Measurements from ENCODE around the gene OR10C1.
"Not testable (repeated sequence)": the region's sequence is repeated elsewhere in the genome, so short reads cannot be mapped to it uniquely, and the experiment has no call there.

OR10C1 gene, protein sequence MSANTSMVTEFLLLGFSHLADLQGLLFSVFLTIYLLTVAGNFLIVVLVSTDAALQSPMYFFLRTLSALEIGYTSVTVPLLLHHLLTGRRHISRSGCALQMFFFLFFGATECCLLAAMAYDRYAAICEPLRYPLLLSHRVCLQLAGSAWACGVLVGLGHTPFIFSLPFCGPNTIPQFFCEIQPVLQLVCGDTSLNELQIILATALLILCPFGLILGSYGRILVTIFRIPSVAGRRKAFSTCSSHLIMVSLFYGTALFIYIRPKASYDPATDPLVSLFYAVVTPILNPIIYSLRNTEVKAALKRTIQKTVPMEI

GRCh38 chr6:29439006-29439405, at the start of gene OR10C1:
Gene OR10C1 (plus strand): TSS chr6:29439306. CDS start chr6:29440016, 710 bp downstream.
- no peak for DNase-seq

- no peak for DNase-seq
These were observed 43.8 kb upstream of the OR10C1 start, which contains the start of gene OR12D2 for GRCh38 chr6:29395331-29395730. Gene OR12D2 (plus strand): TSS chr6:29395631. CDS start chr6:29396700, 1,069 bp downstream.

DNA sequence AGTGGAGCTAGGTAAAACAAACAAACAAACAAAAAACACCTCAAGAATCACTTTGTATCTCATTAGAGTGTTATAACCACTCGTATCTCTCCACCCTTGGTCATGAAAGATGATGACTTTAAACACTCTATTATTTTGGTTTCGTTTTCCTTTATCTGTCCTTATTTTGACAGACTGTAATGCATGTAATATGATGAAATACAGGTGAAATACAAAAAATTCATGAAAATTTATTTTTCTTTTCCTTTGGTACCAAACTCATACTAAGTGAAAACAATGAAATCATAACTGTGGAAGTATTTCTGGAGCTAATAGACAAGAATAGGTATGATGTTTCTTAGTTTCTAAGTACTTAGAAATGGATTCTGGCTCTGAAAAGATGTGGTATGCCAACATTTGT, 39.6 kb upstream of the OR10C1 start:
- DNase-seq, result no peak

- DNase-seq, result no peak
These were observed 35.3 kb upstream of the OR10C1 start for GRCh38 chr6:29403801-29404200.

GRCh38 chr6:29414588-29414987, 24.5 kb upstream of the OR10C1 start, which contains the start of gene OR12D1:
Gene OR12D1 (plus strand): TSS chr6:29414928.
- no peak for DNase-seq

GRCh38 chr6:29419516-29419915, 19.6 kb upstream of the OR10C1 start:
- no peak for DNase-seq

DNA sequence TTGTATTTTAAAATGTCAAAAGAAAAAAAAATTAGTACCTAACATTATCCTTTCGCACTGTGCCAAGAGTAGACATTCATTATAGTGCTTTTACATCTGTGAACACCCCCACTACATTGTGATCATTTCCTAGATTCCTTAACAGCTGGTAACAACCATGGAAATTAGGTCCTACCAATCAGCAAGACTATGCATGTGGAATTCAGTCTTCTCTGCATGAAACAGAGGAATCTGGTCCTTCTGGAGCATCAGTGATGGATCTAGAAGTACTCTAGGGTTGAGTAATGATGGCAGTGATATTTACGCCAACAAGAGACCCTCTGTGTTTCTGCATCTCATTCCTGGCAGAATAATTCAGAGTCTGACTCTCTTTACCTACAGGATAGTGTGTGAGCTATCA, 14.9 kb upstream of the OR10C1 start:
- DNase-seq, result no peak

DNA sequence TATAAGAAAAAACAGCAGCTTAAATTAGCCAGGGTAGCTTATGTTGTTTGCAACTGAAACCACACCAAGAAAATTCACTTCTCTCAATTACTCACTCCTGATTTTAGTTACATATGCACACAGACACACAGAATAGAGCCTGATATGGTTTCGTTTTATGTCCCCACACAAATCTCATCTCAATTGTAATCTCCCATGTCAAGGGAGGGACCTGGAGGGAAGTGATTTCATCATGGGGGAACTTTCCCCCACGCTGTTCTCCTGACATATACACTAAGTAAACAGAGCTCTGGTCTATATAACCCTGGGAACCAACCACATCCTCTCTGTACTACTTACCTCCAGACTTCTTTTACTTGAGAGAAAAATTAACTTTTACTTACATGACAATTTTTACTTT, 14.5 kb upstream of the OR10C1 start:
- no peak for DNase-seq

DNA sequence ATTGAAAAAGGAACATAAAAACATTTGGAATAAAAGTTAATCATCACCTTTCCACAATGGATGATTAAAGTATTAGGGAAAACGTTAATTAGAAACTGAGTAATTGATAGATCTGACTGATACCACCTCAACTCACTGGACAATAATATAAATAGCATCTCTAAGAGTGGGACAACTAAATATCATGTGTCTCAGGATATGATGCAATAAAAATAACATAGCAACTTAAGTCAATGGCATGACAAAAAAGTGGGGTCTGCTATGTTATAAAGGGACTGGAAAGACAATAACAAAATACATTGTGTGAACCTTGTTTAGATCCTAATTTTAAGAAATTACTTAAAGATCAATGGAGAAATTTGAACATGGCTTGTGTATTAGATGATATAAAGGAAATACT, 14.0 kb upstream of the OR10C1 start:
- DNase-seq, result no peak

- DNase-seq, result no peak
These were observed 12.5 kb upstream of the OR10C1 start for GRCh38 chr6:29426654-29427053.

DNA sequence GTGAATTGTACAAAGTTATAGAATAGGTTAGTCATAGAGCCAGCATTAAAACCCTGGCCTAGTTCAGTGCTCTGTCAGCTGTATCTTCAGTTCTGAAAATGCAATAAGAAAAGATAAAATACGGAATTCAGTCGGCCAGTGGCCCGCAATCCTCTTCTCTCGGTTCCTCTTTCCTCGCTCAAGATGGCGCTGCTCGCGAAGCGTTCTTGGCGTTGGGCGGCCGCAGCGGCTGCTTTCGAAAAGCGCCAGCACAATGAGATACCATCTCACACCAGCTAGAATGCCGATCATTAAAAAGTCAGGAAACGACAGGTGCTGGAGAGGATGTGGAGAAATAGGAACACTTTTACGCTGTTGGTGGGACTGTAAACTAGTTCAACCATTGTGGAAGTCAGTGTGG, 2.4 kb upstream of the OR10C1 start:
- not testable (repeated sequence) for DNase-seq

DNA sequence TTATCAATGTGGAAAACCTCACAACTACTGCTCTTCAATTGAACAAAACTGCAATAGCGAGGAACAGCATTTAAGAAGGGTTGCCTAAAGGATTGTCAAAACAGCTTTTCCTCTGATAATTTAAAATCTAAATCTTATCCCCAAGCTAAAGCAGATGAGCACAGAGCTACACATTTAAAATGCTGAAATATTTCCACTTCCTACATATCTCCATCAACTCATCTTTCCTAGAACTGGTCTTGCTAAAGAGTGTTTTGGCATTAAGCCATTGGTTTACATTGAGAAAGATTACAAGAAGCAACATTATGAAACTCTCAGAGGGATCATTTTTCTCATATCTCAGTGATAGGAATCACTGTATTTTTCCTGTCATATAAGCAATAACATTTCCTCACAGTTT, 3.6 kb downstream of the OR10C1 start:
- DNase-seq, result no peak

- not testable (repeated sequence) for DNase-seq
These were observed 4.9 kb downstream of the OR10C1 start for GRCh38 chr6:29444031-29444430.

DNA sequence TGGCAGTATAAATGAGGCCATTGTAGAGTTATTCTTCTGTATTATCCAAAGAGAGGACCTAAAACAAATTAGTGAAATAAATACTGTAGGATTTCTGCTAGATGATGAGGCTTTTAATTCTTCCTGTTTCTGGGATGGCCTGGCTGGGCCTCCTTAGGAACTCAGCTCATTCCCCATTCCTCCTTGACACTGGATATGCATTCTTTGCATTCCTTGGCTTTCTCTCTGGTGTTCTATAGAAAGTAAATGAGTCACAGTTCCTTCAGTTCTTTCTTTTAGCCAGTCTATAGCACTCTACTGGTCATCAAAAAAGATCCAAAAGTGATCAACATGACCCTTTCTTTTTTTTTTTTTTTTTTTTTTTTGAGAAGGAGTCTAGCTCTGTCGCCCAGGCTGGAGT, 8.6 kb downstream of the OR10C1 start:
- no peak for DNase-seq

DNA sequence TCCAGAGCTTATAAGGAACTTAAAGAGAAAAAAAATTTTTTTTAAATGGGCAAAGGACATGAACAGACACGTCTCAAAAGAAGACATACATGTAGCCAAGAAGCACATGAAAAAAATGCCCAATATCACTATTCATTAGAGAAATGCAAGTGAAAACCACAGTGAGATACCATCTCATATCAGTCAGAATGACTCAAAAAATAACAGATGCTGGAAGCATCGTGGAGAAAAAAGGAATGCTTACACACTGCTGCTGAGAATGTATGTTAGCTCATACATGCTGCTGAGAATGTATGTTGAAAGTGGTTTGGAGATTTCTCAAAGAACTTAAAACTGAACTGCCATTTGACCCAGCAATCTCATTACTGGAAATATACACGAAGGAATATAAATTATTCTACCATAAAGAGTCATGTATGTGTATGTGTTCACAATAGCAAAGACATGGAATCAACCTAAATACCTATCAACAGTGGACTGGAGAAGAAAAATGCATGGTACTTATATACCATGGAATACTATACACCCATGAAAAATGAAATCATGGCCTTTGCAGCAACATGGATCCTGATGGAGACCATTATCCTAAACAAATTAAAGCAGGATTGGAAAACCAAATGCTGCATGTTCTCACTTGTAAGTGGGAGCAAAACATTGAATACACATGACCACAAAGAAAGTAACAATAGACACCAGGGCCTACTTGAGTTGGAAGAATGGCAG, 12.5 kb downstream of the OR10C1 start:
- DNase-seq, result no peak

- no peak for DNase-seq
These were observed 17.9 kb downstream of the OR10C1 start, which contains the start of the genes OR11A1 and OR2H1 for GRCh38 chr6:29456971-29457370. Gene OR11A1 (minus strand): TSS chr6:29457071. CDS start chr6:29427641, 29,430 bp downstream. Gene OR2H1 (plus strand): TSS chr6:29457155. CDS start chr6:29461770, 4,615 bp downstream.

- no peak for DNase-seq
These were observed 22.1 kb downstream of the OR10C1 start for GRCh38 chr6:29461021-29461814.

DNA sequence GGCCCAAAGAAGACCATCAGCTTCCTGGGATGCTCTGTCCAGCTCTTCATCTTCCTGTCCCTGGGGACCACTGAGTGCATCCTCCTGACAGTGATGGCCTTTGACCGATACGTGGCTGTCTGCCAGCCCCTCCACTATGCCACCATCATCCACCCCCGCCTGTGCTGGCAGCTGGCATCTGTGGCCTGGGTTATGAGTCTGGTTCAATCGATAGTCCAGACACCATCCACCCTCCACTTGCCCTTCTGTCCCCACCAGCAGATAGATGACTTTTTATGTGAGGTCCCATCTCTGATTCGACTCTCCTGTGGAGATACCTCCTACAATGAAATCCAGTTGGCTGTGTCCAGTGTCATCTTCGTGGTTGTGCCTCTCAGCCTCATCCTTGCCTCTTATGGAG, 22.9 kb downstream of the OR10C1 start:
- no peak for DNase-seq

DNA sequence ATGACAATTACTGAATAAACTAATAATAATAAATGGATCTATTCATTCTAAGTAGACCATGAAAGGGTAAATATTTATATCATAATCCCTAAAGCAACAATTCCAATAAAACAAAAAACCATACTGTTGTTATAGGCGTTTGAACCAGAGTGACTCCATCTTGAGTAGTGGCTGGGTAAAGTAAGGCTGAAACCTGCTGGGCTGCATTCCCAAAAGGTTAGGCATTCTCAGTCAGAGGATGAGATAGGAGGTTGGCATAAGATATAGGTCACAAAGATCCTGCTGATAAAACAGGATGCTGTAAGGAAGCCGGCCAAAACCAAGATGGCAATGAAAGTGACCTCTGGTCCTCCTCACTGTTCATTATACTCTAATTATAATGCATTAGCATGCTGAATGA, 26.2 kb downstream of the OR10C1 start:
- DNase-seq, result no peak

GRCh38 chr6:29465801-29466200, 26.7 kb downstream of the OR10C1 start:
- DNase-seq, result no peak

GRCh38 chr6:29466241-29466640, 27.1 kb downstream of the OR10C1 start:
- DNase-seq, result no peak

- no peak for DNase-seq
These were observed 35.9 kb downstream of the OR10C1 start for GRCh38 chr6:29474996-29475395.

DNA sequence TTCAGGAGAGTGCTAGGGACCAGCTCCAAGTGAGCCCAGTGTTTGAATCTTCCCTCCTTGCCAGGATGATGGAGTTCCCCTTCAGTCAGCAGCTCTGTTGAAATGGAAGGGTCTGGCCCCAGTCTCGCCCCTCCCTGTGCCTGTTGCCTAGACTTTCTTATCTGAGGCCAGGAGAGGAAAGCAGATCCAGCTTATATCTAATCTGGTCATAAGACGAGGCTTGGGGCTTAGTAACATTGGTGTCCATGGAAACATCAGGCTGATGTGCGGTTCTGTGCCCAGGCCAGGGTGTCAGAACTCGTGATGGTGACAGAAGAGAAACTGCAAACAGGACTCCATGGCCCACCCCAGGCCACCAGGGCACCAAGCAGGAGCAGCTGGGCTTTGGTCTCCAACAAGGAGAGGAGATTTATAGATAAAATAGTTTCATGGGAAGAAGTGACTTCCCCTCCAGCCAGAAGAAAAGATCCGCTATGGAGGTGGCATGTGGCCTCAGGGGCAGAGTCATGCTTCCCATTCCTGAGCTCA, 38.9 kb downstream of the OR10C1 start:
- no peak for DNase-seq

Measured in CD4-positive, alpha-beta T cell treated with Interleukin-4 for 4 hours (primary cell).